Liver (tissue), 3 donors: Measurements from ENCODE around the gene RABAC1.

Source experiments
- FOXA1 ChIP-seq: IDR thresholded peaks from 2 replicates; pipeline ENCODE4 v1.6.1; 2016; ENCODE audit warnings: antibody characterized with exemption
- SP1 ChIP-seq: IDR thresholded peaks from 2 replicates; pipeline ENCODE4 v1.6.1; 2018; ENCODE audit warnings: antibody characterized with exemption, mild to moderate bottlenecking
- TF ChIP-seq, protein P1 (sequence below): fragments of 150-350 bp; IDR thresholded peaks from 2 replicates; pipeline ENCODE4 v1.5.1; 2017; ENCODE audit warnings: improper control_type of control experiment, low read depth, low read length; ENCODE audit not compliant: missing input control
- TF ChIP-seq, protein P2 (sequence below): IDR thresholded peaks from 2 replicates; pipeline ENCODE4 v1.6.1; 2016; ENCODE audit warnings: antibody characterized with exemption
- donor health status: healthy.
- donor health status: healthy.

DNA sequence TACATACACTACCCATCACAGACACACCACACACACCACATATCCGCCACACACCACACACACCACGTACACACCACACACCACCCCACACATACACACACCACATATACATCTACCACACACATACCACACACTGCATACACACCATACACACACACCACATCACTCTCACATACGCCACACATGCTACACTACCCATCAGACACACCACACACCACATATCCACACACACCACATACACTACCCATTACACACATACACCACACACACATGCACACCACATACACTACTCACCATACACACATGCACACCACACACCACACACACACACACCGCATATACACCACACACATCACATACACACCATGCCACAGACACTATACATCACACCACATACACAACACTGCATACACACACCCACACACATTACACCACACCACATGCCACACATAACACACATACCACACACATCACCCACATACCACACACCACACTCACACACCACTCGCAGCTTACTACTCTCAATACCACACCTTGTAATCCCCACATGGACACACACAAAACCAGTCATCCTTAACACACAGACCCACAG, 40.4 kb downstream of the RABAC1 start:
- TF ChIP-seq SP1: no peak
- TF ChIP-seq, protein P1, sequence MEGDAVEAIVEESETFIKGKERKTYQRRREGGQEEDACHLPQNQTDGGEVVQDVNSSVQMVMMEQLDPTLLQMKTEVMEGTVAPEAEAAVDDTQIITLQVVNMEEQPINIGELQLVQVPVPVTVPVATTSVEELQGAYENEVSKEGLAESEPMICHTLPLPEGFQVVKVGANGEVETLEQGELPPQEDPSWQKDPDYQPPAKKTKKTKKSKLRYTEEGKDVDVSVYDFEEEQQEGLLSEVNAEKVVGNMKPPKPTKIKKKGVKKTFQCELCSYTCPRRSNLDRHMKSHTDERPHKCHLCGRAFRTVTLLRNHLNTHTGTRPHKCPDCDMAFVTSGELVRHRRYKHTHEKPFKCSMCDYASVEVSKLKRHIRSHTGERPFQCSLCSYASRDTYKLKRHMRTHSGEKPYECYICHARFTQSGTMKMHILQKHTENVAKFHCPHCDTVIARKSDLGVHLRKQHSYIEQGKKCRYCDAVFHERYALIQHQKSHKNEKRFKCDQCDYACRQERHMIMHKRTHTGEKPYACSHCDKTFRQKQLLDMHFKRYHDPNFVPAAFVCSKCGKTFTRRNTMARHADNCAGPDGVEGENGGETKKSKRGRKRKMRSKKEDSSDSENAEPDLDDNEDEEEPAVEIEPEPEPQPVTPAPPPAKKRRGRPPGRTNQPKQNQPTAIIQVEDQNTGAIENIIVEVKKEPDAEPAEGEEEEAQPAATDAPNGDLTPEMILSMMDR: no peak
- TF ChIP-seq, protein P2, sequence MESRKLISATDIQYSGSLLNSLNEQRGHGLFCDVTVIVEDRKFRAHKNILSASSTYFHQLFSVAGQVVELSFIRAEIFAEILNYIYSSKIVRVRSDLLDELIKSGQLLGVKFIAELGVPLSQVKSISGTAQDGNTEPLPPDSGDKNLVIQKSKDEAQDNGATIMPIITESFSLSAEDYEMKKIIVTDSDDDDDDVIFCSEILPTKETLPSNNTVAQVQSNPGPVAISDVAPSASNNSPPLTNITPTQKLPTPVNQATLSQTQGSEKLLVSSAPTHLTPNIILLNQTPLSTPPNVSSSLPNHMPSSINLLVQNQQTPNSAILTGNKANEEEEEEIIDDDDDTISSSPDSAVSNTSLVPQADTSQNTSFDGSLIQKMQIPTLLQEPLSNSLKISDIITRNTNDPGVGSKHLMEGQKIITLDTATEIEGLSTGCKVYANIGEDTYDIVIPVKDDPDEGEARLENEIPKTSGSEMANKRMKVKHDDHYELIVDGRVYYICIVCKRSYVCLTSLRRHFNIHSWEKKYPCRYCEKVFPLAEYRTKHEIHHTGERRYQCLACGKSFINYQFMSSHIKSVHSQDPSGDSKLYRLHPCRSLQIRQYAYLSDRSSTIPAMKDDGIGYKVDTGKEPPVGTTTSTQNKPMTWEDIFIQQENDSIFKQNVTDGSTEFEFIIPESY: no peak
- no peak for TF ChIP-seq FOXA1
